Gastrocnemius medialis (tissue), 4 donors: ENCODE results near the gene SPAST. TPM values are rescaled to one million over a fixed set of nuclear protein-coding genes. Genes with fewer than 3 reads are reported as not detected.

Experiments
- ATAC-seq, 2 donors: fragments of 150-250 bp; one replicate each; pipeline ENCODE4 v1.9.1; 2016
- DNase-seq, 2 donors: peaks; one replicate each; pipeline ENCODE4 v3.0.0-alpha.2; 2019
- H3K27ac ChIP-seq, 4 donors: fragments of 200-600 bp; sonication (generic); 1 replicate in 1 of 4; 2 replicates in 3 of 4; pipeline ENCODE4 v1.5.1; 2016 to 2018; ENCODE audit warnings: mild to moderate bottlenecking in 2 of 4, moderate library complexity in 1 of 4
- H3K27me3 ChIP-seq, 3 donors: fragments of 200-600 bp; sonication (generic) in 2 of 3; 1 replicate in 1 of 3; 2 replicates in 2 of 3; pipeline versions ENCODE4 v1.5.1 to v1.6.0; 2016 to 2019; ENCODE audit warnings: mild to moderate bottlenecking in 1 of 3, moderate library complexity in 1 of 3
- H3K36me3 ChIP-seq, 2 donors: fragments of 200-600 bp; sonication (generic) in 1 of 2; one replicate each; pipeline ENCODE4 v1.5.1; 2017 to 2018
- H3K4me1 ChIP-seq, 2 donors: fragments of 200-600 bp; sonication (generic) in 1 of 2; one replicate each; pipeline ENCODE4 v1.5.1; 2016 to 2017; ENCODE audit warnings: mild to moderate bottlenecking in 2 of 2
- H3K4me3 ChIP-seq, 4 donors: fragments of 200-600 bp; sonication (generic) in 3 of 4; 1 replicate in 1 of 4; 2 replicates in 3 of 4; pipeline ENCODE4 v1.5.1; 2016 to 2019; ENCODE audit warnings: mild to moderate bottlenecking in 2 of 4
- H3K9me3 ChIP-seq, 3 donors: fragments of 200-600 bp; sonication (generic) in 2 of 3; 1 replicate in 1 of 3; 2 replicates in 2 of 3; pipeline ENCODE4 v1.5.1; 2016 to 2019
- CTCF ChIP-seq, 5 experiments: fragments of 450-650 bp in 3 of 5; fragments of 200-600 bp in 2 of 5; sonication (generic) in 2 of 5; IDR thresholded peaks in 4 of 5; conservative IDR thresholded peaks in 1 of 5; 1 replicate in 4 of 5; 2 replicates in 1 of 5; pipeline ENCODE4 v1.5.1; 2016 to 2019; ENCODE audit warnings: antibody characterized with exemption in 5 of 5, mild to moderate bottlenecking in 3 of 5, moderate library complexity in 3 of 5
- POLR2A ChIP-seq, 2 donors: fragments of 450-650 bp; IDR thresholded peaks; one replicate each; pipeline ENCODE4 v1.6.1; 2017; ENCODE audit warnings: antibody characterized with exemption in 2 of 2, mild to moderate bottlenecking in 2 of 2, moderate library complexity in 2 of 2
- in situ Hi-C, 4 donors: fragments of 200-750 bp; cut with MboI; loops; one replicate each; pipeline versions ENCODE4 v1.15.0 to v1.8.0; 2017; ENCODE audit warnings: low sequenced_read_pairs in 4 of 4
- intact Hi-C: fragments of 100-400 bp; cut with DNase I; formaldehyde crosslinking; loops from one replicate; pipeline ENCODE4 v1.15.1; 2023; ENCODE audit warnings: low total_unique reads
- total RNA-seq, 4 donors: library from RNA; depleted of rRNA; stranded (reverse); fragments of >200 nt; gene quantifications; one replicate each; pipeline versions ENCODE4 v1.1.0 to v1.2.3, GENCODE V29; 2016

SPAST gene
- total RNA-seq, 4 donors from 2014 or later, result 25.0 to 30.6 (median 28.9) TPM

GRCh38 chr2:32166115-32166574 lies 102.8 kb downstream of the SPAST start:
- in situ Hi-C loops (loop anchor here in 2 of 4 donors (10.0 kb wide), 2 partner anchors 101 to 151 kb away; partner anchors contain the start of genes SPAST (in 2 of the 2) and MEMO1 (in 1 of the 2)), intact Hi-C loops (loop anchor here (2.0 to 5.0 kb wide), 2 partner anchors 111 to 191 kb away; partner anchors contain the start of genes BIRC6 and YIPF4)
- Histone ChIP-seq H3K9me3 (no peaks in the 10 kb centered on the region), H3K27me3 (no peaks in the 10 kb centered on the region), H3K27ac (peak overlapping the region; percentile 86 to 96 (median 94)), H3K4me1 (peaks cover 20 to 26% of the 10 kb centered on the region in 2 donors), H3K4me3 (peak overlapping the region; percentile 81 to 91 (median 86)), H3K36me3 (no peaks in the 10 kb centered on the region)
- ATAC-seq, result no peak
- DNase-seq, result no peak
- no peak for TF ChIP-seq POLR2A (IDR thresholded peaks at IDR 0.05)
- no peak for TF ChIP-seq CTCF (IDR thresholded peaks at IDR 0.05 in 4 of 5, conservative IDR thresholded peaks at IDR 0.05 in 1 of 5)

DNA sequence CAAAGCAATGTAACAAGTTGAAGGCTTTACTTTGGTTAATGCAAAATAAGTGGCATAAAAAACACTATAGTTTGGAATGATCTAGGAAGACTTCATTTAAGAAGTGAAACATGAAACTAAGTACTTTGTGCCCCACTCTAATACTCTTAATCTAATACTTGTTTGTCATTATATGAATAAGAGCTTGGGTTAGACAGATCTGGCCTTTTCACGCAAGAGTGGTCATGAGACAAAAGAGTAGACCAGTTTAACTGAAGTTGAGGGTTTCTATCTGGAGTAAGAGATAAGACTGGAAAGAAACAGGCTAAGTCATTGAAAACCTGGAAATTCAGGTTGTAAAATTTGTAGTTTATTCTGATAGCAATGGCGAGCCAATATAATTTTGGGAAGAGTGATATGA lies 105.2 kb downstream of the SPAST start:
- intact Hi-C loops (loop anchor here (5.0 kb wide), 1 partner anchor 189 kb away; the partner anchor contains the start of gene BIRC6), in situ Hi-C loops (loop anchor here in 2 of 4 donors (10.0 kb wide), 2 partner anchors 104 to 154 kb away; partner anchors contain the start of genes SPAST (in 2 of the 2) and MEMO1 (in 1 of the 2))
- Histone ChIP-seq H3K27ac (no peak overlapping the region), H3K4me3 (no peak overlapping the region), H3K9me3 (no peaks in the 10 kb centered on the region), H3K4me1 (peaks cover 20 to 26% of the 10 kb centered on the region in 2 donors), H3K36me3 (peaks cover 0 to 10% of the 10 kb centered on the region in 2 donors), H3K27me3 (no peaks in the 10 kb centered on the region)
- TF ChIP-seq POLR2A (IDR thresholded peaks at IDR 0.05), result no peak
- ATAC-seq (no peak), DNase-seq (no peak)

DNA sequence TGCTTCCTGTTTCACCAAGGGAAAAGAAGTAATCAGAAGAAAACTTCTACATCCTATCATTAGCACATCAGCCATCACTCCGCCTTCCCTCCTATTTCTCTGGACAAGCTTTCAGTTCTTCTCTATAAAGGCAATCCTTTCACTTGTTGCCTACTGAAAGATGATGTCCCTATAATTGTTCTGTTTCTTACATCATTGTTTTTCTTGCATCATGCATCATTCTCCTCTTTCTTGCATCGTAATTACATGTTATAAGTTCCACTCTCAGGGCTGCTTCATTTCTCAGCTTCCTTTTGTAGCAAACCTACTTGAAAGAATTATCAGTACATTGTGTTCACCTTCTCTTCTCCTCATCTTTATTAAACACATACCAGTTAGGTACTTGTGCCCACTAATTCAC lies 109.5 kb downstream of the SPAST start:
- intact Hi-C loops (no loop called here), in situ Hi-C loops (no loop called here)
- TF ChIP-seq CTCF (IDR thresholded peaks at IDR 0.05 in 4 of 5, conservative IDR thresholded peaks at IDR 0.05 in 1 of 5) (no peak), POLR2A (IDR thresholded peaks at IDR 0.05) (no peak)
- ATAC-seq, result no peak
- Histone ChIP-seq H3K27me3 (no peaks in the 10 kb centered on the region), H3K36me3 (peaks cover 0 to 44% of the 10 kb centered on the region in 2 donors), H3K4me1 (peaks cover under 1 to 2% of the 10 kb centered on the region in 2 donors), H3K4me3 (no peak overlapping the region), H3K27ac (no peak overlapping the region), H3K9me3 (no peaks in the 10 kb centered on the region)
- DNase-seq, result no peak

DNA sequence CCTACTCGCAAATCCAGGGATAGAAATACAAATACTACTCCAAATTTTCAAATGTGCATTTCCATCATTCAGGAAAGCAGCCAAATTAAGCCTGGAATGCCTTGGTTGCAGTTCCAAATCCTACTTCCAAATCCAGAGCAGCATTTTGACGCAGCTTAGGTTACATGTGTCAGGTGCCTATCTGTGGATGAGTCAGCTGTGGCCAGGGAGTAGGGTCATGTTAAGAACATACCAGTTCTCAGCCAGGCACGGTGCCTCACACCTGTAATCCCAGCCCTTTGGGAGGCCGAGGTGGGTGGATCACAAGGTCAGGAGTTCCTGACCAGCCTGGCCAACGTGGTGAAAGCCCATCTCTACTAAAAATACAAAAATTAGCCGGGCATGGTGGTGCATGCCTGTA lies 119.3 kb downstream of the SPAST start:
- H3K27me3 ChIP-seq, result no peaks in the 10 kb centered on the region
- H3K36me3 ChIP-seq, result peaks cover 0 to 64% of the 10 kb centered on the region in 2 donors
- H3K27ac ChIP-seq, result no peak overlapping the region
- peak; percentile 60 to 82 for ATAC-seq
- intact Hi-C loops (no loop called here), in situ Hi-C loops (no loop called here)
- no peak overlapping the region for H3K4me3 ChIP-seq
- H3K9me3 ChIP-seq, result no peaks in the 10 kb centered on the region
- peaks cover 0 to 10% of the 10 kb centered on the region in 2 donors for H3K4me1 ChIP-seq
- peak in 1 of 2 donors; percentile 49 for DNase-seq
- TF ChIP-seq CTCF (IDR thresholded peaks at IDR 0.05 in 4 of 5, conservative IDR thresholded peaks at IDR 0.05 in 1 of 5), result no peak
- no peak for TF ChIP-seq POLR2A (IDR thresholded peaks at IDR 0.05)

- ATAC-seq, result no peak
- intact Hi-C loops, result no loop called here
- H3K36me3 ChIP-seq, result peaks cover 0 to 35% of the 10 kb centered on the region in 2 donors
These were observed 125.7 kb downstream of the SPAST start for GRCh38 chr2:32189011-32189410.

More at GRCh38 chr2:32189011-32189410, 125.7 kb downstream of the SPAST start:
- no peak for DNase-seq
- Histone ChIP-seq H3K27ac (no peak overlapping the region), H3K9me3 (no peaks in the 10 kb centered on the region), H3K4me3 (no peak overlapping the region), H3K4me1 (peaks cover 0 to 3% of the 10 kb centered on the region in 2 donors), H3K27me3 (no peaks in the 10 kb centered on the region)
- TF ChIP-seq POLR2A (IDR thresholded peaks at IDR 0.05) (no peak), CTCF (IDR thresholded peaks at IDR 0.05 in 4 of 5, conservative IDR thresholded peaks at IDR 0.05 in 1 of 5) (no peak)
- in situ Hi-C loops, result no loop called here
